Measurements from ENCODE around the gene BRIP1.
"Not testable (repeated sequence)": the region's sequence is repeated elsewhere in the genome, so short reads cannot be mapped to it uniquely, and the experiment has no call there.

The BRIP1 gene

DNA sequence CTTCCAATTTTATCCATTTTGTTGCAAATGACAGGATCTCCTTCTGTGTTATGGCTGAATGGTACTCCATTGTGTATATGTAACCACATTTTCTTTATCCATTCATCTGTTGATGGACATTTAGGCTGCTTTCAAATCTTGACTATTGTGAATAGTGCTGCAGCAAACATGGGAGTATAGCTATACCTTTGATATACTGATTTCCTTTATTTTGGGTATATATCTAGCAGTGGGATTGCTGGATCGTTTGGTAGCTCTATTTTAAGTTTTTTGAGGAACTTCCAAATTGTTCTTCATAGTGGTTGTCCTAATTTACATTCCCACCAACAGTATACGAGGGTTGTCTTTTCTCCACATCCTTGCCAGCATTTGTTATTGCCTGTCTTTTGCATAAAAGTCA, 67.8 kb downstream of the BRIP1 start:
- DNase-seq = no peak

DNA sequence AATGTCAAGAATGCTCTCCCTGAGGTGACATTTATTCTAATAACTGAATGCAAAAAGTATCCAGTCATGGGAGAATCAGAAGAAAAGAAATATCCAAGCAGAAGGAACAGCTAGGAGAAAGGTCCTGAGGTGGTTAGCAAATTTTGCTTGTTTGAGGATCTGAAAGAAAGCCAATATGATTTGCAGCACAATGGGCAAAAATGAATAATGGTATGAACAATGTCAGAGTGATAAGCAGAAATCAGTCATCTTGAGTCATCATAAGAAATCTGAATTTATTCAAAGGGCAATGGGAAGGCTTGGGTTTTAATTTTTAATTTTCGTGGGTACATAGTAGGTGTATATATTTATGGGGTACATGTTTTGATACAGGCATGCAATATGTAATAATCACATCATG, 68.5 kb downstream of the BRIP1 start:
- no peak for DNase-seq

DNA sequence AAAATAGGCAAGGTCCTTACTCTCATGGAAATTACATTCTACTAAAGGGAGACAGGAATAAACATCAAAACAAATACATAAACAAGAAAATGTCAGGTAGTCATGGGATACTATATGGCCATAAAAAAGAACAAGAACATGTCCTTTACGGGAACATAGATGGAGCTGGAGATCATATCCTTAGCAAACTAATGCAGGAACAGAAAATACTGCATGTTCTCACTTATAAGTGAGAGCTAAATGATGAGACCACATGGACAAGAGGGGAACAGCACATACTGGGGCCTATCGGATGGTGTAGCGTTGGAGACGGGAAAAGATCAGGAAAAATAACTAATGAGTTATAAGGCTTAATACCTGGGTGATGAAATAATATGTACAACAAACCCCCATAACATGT, 69.1 kb downstream of the BRIP1 start:
- DNase-seq = no peak

DNA sequence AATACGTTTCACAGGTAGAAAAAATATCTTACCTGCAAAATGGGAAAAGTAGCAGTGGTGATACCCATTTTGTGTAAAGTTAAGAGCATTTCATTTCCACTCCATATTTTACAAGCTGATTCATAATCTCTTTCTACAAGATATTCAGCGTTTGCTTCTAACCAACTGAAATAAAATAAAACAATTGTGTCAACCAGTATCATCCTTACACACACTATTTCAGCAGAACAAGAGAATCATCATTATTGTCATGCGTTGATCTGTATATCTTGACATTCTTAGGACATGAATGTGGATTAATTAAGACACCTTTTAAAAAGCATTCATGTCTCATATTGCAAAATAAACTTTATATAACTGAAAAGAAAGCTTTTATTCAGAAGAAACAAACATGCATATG, 69.8 kb downstream of the BRIP1 start:
- DNase-seq = no peak

DNA sequence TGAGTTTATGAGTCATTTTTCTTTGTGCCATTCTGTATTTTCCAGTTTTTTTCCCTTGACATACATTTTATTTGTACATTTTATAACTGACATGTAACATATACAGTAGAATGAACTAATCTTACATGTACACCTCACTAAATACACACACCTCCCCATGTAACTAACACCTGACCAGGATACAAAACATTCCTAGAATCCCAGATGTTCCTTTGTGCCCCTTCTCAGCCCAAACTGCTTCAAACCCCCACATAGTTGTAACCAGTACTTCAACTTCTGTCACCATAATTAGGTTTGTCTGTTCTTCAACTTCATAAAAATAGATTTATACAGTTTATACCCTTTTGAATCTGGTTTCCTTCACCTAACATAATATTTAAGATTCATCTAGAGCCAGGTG, 73.5 kb downstream of the BRIP1 start:
- DNase-seq = no peak

DNA sequence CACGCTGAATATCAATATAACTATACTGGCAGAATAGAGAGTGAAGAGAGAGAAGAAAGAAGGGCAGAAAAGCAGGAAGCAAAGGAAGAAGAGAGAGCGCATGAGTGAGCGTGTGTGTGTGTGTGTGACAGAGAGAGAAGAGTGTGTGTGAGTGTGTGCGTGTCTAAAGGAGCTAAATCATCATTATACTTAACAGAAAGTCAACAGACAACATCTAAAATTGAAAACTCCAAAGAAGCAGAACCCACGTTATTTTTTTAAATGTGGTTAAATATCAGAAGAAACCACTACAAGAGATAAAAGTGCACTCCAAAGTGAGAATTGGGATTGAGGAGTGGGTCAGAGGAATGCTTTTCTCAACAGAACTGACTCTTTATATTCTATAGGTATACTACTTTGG, 77.2 kb downstream of the BRIP1 start:
- no peak for DNase-seq

DNA sequence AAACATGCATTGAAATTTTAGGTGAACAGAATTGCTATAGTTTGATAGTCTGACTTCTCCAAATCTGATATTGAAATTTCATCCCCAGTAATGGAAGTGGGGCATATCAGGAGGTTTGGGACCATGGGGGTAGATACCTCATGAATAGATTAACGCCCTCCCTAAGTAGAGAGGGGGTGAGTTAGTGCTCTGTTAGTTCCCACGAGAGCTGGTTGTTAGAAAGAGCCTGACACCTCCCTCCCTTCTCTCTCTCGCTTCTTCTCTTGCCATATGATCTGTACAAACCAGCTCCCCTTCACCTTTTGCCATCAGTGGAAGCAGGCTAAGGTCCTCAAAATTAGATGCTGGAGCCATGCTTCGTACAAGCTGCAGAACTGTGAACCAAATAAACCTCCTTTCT, 78.8 kb downstream of the BRIP1 start:
- DNase-seq = no peak

DNA sequence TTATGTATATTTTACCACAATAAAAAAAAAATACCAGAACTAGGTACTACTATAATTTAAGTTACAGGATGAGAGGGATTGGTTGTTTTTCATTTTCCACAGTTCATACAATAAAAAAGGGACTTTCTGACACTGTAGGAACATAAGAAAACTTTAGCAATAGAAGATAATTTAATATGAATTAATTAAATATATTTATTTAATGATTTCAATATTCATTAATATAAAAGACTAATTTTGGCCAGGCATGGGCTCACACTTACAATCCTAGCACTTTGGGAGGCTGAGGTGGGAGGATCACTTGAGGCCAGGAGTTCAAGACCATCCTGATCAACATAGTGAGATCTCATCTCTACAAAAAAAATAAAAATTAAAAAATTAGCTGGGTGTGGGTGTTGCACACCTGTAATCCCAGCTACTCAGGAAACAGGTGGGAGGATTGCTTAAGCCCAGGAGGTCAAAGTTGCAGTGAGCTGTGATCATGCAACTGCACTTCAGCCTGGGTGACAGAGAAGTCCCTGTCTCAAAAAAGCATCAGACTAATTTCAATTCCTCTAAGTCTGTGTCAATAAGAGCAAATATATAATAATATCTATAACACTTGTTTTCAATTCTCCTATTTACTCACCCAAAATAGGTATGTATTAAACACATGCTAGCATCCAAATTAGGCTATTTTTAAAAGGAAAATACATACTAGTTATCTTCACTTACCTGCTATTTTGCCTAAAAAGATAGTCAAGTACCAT, 79.6 kb downstream of the BRIP1 start:
- no peak for DNase-seq

DNA sequence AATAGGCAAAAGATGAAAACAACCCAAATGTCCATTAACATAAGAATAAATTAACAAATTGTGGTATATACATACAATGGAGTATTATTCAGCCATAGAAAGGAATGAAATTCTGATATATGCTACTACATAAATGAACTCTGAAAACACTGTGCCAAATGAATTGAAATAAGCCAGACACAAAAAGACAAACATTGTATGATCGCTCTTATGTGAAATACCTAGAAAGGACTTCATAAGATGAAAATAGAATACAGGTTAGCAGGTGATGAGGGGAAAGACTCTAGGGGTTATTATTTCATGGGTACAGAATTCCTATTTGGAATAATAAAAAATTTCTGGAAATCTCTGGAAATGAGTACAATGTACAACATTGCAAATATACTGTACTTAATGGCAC, 80.2 kb downstream of the BRIP1 start:
- DNase-seq = no peak

DNA sequence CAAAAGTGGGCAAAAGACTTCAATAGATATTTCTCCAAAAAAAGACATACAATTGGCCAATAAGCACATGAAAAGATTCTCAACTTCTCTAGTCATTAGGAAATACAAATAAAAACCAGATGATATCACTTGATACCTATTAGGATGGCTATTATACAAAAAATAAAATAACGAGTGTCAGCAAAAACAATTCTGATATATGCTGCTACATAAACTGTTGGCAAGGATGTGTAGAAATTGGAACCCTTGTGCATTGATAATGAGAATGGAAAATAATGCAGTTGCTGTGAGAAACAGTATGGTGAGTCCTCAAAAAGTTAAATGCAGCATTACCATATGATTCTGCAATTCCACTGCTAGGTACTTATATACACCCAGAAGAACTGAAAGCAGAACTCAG, 80.6 kb downstream of the BRIP1 start:
- no peak for DNase-seq

DNA sequence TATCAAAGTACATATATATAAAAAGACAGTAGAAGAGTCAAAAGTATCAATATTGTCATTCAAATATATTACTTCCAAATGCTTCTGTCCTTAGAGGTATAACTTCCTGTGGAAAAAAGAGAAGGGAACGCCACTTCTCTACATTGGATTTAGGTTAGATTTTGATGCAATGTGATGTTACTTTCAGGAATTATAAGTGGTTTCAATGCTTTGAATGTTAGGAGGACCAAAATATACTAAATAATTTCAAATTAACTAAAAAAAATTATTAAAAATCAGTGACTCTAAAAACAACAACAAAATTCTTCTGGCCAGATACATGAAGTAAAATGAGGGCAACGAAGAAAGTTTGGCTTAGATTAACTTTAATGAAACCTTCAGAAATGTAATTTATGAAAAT, 88.0 kb downstream of the BRIP1 start:
- no peak for DNase-seq

DNA sequence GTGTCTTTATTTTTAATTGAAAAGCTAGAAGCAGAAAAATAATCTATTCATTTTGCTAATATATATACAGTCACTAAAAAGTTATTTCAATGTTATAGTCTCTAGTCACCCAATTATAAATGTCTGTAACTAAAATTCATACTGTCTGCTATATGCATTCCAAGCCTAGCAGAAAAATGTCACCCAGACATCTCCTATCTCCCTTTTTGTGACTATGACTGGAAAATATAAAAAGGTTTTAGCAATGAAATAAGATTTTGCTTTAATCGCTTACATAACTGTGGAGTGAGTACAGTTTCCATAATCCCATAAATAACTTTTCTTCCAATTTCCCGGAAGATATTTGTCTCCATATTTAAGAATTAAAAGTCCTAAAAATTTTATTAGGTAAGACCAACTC, 88.6 kb downstream of the BRIP1 start:
- no peak for DNase-seq

DNA sequence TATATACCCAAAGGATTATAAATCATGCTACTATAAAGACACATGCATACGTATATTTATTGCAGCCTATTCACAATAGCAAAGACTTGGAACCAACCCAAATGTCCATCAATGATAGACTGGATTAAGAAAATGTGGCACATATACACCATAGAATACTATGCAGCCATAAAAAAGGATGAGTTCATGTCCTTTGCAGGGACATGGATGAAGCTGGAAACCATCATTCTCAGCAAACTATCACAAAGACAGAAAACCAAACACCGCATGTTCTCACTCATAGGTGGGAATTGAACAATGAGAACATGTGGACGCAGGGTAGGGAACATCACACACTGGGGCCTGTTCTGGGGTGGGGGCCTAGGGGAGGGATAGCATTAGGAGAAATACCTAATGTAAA, 89.2 kb downstream of the BRIP1 start:
- not testable (repeated sequence) for DNase-seq

DNA sequence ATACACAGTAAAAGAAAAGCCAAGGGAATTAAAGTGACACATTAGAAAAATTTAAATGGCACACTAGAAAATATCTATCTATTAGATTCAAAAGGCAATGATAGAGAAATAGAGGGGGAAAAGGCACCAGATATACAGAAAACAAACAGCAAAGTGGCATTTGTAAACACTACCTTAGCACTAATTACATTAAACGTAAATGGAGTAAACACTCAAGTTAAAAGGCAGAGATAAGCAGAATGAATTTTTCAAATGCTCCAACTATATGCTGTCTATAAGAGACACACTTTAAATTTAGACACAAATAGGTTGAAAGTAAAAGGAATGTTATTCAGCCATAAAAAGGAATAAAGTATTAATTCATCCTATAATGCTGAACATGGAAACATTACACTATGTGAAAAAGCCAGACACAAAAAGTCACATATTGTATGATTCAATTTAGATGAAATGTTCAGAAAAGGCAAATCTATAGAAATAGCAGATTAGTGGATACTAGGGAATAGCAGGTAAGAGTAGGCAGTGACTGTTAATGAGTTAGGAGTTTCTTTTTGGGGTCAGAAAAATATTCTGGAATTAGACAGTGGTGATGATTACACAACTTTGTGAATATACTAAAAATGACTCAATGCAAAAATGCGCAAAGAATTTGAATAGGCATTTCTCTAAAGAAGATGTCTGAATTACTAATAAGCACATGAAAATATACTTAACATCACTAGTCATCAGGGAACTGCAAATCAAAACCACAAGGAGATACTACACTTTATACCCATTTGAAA, 92.4 kb downstream of the BRIP1 start:
- no peak for DNase-seq

DNA sequence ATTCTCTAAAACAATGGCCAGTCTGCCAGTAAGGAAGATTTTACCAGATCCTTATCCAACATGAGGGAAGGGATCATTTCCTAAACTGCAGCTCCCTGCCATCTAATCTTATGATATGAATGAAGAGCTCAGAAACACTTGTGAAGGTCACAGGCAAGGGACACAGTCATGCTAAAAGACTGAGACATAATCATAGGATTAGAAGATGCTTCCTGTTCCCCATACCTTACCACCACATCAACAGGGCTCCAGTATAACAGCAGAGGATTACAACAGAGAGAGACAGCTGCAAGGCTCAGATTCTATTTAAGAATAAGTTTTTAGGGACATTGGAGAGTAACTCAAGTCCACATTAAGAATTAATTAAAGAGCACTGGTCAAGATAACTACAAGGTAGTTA, 93.3 kb downstream of the BRIP1 start:
- no peak for DNase-seq

DNA sequence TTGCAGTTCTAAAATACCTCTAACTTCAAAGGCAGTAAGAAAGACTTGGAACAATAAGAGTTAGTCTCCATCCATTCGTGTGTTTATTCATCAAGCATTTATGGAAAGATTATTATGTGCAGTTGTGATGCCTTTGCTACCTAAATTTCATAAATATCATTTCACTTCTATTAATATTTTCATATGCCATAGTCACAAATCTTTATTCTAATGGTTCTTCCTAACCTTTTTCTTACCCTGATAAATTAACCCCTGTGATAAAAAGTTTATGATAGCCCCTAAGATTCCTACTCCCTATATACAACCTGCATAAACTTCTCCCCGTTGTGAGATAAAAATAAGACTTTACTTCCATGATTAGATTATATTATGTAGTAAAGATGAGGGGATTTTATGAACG, 94.9 kb downstream of the BRIP1 start:
- DNase-seq = no peak

DNA sequence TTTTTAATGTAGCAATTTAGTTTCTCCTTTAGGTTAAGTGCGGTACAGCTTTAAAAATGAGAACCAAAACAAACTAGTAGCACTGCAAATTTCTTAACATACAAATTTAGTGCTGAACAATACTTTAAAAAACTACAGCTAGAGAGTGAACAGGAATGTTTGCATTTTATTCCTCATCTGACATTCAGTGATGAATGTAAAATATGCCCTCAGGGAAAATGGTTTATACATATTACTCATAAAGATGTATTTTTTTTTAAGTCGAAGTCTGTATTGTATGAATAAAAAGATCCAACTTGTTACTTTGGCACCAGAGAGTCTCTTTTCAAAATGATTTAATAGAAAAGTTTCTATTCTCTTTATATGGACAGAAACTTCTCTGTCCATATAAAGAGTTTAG, 96.8 kb downstream of the BRIP1 start:
- no peak for DNase-seq

DNA sequence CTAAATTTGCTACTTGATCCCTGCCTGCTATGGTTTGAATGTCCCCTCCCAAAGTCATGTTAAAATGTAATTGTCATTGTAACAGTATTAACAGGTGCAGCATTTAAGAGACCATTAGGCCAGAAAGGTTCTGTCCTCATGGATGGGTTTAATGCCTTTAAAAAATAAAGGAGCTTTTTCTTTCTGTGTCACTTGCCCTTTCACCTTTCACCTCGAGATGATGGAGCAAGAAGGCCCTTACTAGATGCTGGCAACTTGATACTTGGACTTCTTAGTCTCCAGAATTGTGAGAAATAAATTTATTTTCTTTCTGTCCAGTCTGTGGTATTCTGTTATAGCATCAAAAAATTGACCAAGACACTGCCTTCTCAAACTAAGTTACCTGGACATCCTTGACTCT, 98.5 kb downstream of the BRIP1 start:
- no peak for DNase-seq

DNA sequence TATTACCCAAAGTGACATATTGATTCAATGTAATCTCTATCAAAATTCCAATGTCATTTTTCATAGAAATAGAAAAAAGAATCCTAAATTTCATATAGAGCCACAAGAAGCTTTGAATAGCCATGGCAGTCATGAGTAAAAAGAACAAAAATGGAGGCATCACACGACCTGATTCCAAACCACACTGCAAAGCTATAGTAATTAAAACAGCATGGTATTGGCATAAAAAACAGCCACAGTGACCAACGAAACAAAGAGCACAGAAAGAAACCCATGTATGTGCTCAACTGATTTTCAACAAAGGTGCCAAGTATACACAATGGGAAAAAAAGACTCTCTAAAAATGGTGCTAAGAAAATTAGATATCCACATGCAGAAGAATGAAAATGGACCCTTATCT, 101.5 kb downstream of the BRIP1 start:
- DNase-seq = no peak

DNA sequence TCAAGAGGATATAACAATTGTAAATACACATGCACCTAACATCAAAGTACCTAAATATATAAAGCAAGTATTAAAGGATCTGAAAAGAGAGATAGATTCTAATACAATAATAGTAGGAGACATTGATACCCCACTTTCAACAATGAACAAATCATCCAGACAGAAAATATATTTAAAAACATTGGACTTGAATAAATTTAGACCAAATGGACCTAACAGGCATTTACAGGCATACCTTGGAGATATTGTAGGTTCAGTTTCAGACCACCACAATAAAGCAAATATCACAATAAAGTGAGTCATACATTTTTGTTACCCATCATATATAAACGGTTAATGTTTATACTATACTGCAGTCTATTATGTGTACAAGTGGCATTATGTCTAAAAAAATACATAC, 104.0 kb downstream of the BRIP1 start:
- DNase-seq = no peak

DNA sequence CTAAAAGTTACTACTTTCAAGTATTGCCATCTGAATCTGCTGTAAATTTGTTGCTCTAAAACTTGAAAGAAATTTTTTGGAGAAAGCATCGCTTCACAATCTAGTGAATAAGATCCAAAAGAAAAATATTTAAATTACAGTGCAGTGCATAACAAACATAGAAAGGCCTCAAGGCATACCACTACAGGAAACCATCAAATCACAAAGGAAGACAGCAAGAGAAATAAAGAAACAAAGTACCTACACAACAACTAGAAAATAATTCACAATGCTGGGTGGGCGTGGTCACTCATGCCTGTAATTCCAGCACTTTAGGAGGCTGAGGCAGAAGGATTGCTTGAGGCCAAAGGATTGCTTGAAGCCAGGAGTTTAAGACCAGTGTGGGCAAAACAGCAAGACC, 104.9 kb downstream of the BRIP1 start:
- DNase-seq = no peak

DNA sequence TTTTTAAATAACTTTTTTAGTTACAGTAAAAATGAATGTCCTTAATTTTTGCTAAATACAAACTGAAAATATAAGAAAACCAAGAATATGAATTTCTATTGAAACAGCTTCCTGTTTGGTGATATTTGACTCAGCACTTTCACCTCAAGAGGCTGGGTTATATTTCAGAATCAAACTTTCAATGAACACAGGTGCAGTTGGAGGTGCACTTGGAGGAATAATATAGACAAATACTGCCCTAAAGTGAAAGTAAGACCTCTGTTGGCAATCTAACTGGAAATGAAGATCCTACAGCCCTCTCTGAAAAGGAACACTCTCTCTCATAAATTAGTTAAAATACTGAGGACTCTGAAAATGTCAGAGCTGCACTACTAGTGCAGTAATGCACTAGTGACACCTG, 106.2 kb downstream of the BRIP1 start:
- no peak for DNase-seq

DNA sequence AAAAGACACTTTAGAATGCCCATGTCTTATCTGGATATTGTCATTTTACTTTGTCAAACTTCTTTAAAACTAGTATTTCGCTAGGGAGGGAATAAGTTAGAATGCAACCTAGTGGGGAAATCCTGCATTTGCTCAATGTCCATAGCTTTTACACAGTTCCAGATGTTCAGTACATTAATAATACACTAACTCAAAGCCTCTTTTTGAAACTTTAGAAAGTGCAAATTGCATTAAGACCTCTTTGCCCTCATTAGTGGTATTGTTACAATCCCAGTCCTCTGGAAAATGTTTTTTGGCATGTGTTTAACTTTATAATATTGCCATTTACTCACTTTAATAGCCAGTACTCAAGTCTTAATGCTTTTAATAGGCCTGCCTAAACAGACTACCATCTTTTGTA, 106.8 kb downstream of the BRIP1 start:
- DNase-seq = no peak

DNA sequence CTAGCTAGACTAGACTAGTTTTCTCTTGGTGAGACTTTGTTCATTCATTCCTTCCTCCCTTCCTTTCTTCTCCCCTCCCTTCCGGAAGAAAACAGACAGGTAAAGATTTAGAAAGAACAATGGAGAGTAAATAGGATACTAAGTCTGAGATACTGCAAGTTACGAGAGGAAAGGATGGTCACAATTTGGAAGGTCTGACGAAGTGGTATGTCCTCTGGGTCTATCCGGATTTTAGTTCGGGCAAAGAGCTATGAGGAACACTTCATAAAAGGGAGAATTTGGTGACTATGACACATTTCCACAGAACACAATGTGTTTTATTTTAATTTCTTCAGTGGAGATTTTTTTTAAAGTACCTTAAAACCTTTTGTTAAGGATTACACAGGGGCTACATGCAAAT, 107.7 kb downstream of the BRIP1 start:
- no peak for DNase-seq

DNA sequence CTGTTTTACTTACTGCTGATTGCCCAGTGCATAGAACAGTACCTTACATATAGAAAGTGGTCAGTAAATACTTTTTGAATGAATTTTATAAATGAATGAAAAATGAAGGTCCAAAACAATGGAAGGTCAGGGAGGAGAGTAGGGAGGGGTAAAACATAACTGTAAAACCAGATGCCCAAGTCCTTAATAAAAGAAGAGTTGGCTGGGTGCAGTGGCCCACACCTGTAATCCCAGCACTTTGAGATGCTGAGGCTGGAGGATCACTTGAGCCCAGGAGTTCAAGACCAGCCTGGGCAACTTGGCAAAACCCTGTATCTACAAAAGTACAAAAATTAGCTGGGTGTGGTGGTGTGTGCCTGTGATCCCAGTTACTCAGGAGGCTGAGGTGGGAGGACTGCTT, 108.2 kb downstream of the BRIP1 start:
- no peak for DNase-seq

Measured in NCI-H187 treated with DMSO at 0.1 percent for 48 hours (cell line).